Fibroblast of skin of left biceps (primary cell): Measurements from ENCODE around the gene KRTAP5-1.

Experiments
- DNase-seq, 2 experiments: peaks; one replicate each; pipeline ENCODE4 v3.0.0-alpha.2; 2013; ENCODE audit warnings: low read depth in 2 of 2

KRTAP5-1 gene

DNA sequence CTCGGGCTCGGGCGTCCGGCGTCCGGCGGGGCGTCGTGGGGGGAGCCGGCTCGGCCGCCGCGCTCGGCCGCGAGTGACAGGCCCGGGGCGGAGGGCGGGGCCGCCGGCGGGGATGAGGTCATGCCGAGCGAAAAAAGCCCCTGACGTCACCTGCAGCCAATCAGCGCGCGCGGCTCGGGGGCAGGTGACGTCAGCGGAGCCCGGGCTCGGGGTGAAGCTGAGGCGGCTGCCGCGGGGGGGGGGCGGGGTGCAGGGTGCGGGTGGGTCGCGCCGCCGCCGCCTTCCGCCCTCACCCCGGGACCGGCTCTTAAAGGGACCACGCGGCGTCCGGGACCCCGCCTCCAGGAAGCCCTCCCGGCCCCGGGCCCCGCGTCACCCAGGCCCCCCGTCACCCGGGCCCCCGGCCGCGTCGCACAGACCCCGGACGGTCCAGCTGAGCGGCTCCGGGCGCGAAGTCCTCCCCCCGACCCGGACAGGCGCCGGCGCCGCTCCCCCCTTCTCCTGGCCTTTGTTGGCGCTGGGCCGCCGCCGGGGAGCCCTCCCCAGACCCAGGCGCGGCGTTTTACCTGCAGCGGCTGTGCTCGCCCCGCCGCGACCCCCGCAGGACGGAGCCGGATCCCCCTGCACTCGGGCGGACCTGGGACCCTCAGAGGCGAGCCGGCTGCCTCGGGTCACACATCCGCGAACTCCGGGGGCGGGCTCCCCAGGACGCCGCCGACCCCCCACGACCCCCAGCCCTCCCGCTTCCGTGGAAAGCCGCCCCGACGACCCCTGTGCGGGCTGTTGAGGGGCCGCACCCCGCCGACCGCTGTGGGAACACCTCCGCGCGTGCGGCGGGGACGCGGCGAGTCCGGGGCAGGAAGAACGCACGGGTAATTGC lies 12.6 kb downstream of the KRTAP5-1 start, which contains the start of gene DUSP8:
Gene DUSP8, minus strand, starts transcription at position 75 of the 880 bp plus-strand sequence. CDS start 6,445 bp downstream, outside the sequence.
- peak; percentile 41 to 52 for DNase-seq

DNA sequence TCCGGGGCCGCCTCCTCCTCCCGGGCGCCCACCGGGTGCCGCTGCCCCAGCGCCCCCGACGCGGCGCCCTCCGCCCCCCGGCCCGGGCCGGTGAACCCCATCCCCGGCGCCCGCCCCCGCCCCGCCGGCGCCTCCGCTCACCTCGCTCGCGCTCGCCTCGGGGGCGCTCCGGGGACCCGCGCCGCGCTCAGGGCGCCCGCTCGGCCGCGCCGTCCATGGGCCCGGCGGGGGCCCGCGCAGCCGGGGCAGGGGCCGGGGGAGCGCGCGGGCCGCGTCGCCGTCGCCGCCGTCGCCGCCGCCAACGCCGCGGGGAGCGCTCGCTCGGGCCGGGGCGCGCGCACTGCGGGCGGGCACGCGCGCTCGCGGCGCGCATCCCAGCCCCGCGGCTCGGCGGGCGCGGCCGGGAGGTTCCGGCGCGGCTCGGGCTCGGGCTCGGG lies 13.3 kb downstream of the KRTAP5-1 start:
- DNase-seq, result no peak

- DNase-seq, result no peak
These were observed 14.0 kb downstream of the KRTAP5-1 start for GRCh38 chr11:1570896-1571759.

GRCh38 chr11:1570531-1570895 lies 14.6 kb downstream of the KRTAP5-1 start:
- DNase-seq, result no peak

DNA sequence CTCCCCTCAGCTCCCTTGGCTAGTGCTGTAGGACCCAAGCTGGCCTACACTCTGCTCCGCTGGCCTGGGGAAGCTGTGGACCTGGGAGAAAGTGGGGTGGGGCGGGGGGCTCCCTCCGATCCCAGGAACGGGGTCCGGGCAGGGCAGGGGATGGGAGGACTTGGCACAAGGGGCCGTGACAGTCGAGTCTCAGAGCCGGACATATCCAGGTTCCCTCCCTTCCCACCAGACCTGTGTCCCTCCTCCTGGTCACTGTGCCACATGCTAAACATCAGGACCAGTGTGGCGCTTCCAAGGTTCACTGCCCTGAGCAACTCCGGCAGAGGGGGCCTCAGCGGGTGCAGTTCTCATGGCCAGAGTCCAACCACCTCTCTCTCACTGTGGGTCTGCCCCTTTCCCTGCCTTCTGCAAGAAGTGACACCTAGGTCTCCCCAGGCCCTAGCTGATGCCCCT lies 15.1 kb downstream of the KRTAP5-1 start:
- DNase-seq, result no peak

- no peak for DNase-seq
These were observed 15.8 kb downstream of the KRTAP5-1 start for GRCh38 chr11:1569251-1569780.

DNA sequence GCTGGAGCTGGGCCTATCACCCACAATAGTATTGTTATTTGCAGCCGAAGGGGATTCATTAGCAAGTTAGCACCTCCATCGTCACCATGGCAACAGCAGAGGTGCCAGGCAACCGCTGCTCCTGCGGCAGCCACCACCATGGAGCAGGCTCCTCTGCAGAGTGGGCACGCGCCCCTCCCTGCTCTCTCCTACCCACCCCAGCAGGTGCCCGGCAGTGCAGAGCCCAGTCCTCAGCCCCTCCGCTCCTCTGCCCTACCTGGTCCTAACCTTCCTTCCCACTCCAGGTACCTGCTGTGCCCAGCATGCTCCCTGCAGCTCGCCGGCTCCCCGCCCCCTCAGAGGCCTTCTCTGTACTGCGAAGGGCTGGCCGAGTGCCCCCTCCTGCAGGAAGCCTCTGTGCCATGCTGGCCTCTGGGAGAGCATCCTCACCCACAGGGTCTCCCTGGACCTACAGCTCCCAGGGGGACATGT lies 16.6 kb downstream of the KRTAP5-1 start:
- no peak for DNase-seq

DNA sequence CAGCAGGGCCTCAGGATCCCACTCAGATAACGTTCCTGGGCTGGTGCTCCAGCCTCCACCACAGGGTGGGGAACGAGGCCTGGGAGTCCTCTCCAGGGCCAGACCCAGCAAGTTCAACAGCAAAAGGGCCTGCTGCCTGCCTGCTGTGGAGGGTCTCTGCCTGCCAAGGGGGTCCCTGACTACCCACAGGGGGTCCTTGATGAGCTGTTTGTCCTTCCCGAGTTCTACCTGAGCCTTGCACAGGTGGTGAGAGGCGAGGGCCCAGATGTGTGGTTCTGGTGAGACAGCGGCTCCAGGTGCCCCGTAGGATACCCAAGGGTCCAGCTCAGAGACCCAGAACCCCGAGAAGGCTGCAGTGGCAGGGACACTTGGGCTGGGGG lies 17.4 kb downstream of the KRTAP5-1 start:
- DNase-seq, result no peak

DNA sequence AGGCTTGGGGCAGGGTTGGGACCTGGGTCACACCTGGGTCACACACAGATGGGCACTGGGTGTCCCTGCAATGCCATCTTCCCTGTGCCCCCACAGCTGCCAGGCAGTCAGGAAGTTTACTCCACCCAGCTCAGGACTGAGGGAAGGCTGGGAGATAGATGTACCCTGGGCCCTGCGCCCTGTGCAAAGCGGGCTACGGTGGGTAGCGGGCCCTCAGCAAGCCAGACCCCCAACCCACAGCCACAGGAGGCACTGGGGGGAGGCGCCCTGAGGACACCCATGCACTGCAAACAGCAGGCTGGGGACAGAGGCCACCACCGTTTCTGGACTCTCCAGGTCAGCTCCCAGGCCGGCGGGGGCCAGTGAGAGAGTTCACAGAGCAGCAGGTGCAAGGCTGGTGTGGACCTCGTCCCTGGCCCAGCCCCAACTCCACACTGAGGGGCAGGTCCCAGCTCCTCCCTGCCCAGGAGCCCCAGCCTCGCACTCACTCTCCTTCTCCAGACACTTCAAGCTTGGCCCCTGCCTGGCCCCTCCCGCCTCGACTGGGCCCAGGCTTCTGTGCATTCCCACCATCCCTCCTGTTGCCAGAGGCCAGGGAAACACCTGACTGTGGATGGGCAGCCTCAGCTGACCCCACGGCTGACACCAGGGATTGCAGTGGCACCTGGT lies 17.9 kb downstream of the KRTAP5-1 start:
- DNase-seq, result no peak

DNA sequence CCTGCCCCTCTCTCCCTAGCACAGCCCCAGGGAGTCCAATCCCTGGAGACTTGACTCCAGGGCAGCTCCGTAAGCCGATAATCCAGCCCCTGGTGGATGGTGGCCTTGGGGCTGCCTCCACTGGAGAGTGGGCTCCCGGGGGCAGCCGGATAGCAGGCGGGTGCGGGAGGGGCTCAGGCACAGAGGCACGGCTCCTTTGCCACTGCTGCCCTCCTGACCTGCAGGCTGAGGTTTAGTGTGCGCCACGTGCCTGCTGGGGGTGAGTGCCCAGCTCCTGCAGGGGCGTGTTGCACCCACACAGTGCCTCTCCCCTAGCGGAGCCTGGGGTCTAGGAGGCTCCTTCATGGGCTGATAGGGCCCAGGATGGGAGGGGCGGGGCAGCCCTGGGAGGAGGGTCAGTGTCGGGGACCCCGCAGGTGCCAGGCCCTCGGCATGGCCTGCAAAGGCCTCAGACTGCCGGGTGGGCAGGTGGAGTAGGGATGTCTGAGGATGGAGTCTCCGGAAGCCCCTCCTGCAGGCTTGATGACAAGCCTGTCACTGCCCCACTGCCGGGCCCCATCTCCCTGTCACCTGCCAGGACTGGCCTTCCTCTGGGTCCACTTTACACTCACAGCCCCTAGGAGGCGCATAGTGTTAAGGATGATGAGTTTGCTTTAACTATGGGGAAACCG lies 18.6 kb downstream of the KRTAP5-1 start:
- DNase-seq, result no peak

DNA sequence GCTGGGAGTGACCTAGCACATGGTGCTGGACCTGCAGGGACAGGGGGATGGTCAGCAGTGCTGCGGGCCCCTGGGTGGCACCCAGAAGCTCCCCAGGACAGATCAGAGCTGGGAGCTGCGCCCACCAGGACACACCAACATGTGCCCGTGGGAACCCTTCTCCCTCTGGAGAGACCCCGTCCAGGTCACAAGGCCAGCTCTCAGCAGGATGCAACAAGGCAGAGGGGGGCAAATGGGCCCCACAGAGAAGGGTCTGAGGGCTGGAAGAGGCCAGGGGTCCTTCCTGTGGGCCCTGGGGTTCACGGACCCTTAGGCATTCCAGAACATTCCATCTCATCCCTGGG lies 19.2 kb downstream of the KRTAP5-1 start:
- DNase-seq, result no peak

GRCh38 chr11:1565173-1565903 lies 19.7 kb downstream of the KRTAP5-1 start:
- DNase-seq, result no peak

- DNase-seq, result peak; percentile 56 to 58
These were observed 20.4 kb downstream of the KRTAP5-1 start for GRCh38 chr11:1564535-1565172.

DNA sequence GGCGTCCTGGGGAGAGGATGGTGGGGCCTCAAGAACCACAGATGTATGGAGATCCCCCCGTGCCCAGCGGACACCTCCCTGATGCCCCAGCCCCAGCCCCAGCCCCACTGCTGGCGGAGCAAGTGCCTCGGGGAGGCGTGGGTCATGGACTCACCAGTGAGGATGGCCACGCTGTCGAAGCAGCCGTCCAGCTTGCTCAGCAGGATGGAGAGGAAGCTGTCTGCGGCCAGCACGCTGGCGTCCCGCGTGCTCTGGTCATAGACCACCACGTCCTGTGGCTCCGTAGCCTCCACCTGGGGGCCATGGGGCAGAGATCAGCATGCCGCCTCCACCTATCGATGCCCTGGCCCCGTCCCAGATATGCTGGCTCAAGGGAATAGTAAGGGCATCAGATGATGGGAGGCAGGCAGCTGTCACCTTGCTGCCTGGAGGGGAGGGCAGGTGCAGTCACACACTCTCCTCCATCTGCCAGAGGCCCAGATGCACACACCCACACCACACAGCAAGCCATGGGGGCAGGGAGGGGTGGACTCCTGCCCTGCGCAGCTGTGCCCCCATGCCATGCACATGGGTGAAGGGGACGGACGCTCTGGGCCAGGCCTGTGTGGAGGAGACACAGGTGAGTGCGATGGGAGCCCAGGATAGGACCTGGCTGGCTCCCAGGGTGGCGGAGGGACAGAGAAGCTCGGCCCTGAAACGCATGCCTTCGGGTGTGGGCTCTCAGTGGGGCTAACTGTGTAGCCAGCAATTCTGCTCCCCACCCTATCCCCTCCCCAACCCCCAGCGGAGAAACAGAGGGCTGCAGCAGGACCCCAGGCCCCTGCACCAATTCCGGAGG lies 21.2 kb downstream of the KRTAP5-1 start:
- no peak for DNase-seq

DNA sequence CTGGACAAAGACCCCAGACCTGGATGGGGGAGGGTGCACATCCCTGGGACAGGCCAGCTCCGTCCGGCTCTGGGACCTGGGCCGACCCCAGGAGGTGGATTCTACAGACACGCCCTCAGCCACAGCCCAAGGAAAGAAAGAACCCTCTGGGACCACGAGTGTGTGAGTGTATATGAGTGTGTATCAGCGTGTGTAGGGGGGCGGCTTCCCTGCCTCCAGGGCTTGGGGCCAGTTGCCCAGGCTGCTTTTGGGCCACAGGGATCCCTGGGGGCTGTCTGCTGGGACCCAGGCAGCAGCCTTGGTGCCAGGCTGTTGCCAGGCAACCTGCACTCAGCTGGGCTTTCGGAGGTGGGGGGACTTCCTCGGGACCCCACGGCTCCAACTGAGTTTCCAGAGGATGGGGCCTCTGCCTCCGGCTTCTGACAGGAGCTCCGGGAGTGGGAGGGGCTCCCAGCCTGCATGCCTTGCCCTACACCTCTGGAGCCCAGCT lies 21.9 kb downstream of the KRTAP5-1 start:
- DNase-seq, result no peak

- DNase-seq, result no peak
These were observed 22.5 kb downstream of the KRTAP5-1 start for GRCh38 chr11:1562469-1563148.

DNA sequence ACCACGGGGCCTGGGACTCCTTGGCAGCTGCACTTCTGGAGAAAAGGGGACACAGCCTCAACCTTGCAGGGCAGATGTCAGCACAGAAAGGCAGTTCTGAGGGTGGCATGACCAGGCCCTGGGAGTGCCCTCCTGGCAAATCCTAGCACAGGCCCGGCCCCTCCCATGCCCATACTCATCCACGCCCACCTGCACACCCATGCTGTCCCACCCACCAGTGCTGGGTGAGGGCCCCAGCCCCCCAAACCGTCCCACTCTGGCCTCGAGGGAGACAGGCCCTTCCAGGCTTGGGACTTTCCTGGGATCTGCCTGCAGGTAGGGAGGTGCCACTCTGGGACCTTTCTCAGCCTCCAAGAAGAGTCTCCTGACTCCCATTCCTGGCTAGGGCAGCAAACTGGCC lies 23.1 kb downstream of the KRTAP5-1 start:
- DNase-seq, result no peak

DNA sequence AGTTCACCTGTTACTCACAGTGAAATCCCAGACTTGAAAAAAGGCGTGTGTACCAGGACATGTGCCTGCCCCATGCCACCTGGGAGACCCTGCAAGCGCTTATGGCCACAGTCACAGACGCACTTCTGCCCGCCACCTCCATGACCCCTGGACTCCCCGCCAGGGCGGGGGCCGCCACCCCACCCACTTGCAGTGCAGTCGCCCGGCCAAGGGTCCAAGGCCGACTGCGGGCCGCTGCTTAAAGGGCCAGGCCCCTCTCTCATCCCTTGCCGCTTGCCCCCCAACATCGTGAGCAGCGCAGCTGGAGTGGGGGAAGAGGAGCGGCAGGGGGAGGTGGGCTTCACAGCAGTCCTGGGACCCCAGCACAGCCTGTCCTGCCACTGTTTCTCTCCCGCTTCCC lies 23.8 kb downstream of the KRTAP5-1 start:
- DNase-seq, result no peak
